ENCODE data around the gene TET1.
"Not testable (repeated sequence)": the region's sequence is repeated elsewhere in the genome, so short reads cannot be mapped to it uniquely, and the experiment has no call there.

DNA sequence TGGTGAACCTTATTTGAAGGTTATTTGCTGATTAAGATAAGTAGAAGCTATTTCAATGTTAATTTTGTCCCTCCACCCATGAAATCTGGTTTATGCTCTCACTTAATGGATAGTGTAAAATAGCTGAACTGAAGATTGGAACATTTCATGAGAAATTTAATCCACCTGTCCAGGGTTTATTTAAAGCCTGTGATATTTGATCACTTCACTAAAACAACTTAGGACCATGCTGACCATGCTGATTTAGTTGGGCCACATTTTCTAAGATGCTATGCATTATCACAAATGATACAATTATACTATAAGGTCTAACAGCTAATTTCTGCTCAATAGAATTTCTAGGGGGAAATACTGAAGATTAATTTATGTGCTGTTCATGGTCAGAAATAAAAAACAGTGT lies 53.8 kb downstream of the TET1 start:
- not testable (repeated sequence) for TF ChIP-seq CTCF, POLR2AphosphoS5, POLR2A (IDR thresholded peaks at IDR 0.05)
